Activated T-helper 2 cell treated with anti-CD3 and anti-CD28 coated beads, Interferon-gamma antibody, Interleukin-2, Interleukin-4, amounts not matched to agents 10 μg/mL and 5 μg/mL and 100 μg/mL, durations not matched to agents 14 hours and 24 hours and 36 hours (primary cell): ENCODE results near the gene SLC39A11. TPM values are rescaled to one million over a fixed set of nuclear protein-coding genes. Genes with fewer than 3 reads are reported as not detected.

Source experiments
- DNase-seq: peaks from one replicate; pipeline ENCODE4 v3.0.0; 2021; ENCODE audit warnings: low spot score
- H3K27ac Mint-ChIP-seq: one replicate; pipeline ENCODE4 v1.8.0; 2021; ENCODE audit warnings: mixed read lengths
- H3K27me3 Mint-ChIP-seq: one replicate; pipeline ENCODE4 v1.8.0; 2021; ENCODE audit warnings: low read depth, mixed read lengths
- H3K36me3 Mint-ChIP-seq: one replicate; pipeline ENCODE4 v1.8.0; 2021; ENCODE audit warnings: low read depth, mixed read lengths
- H3K4me1 Mint-ChIP-seq: one replicate; pipeline ENCODE4 v1.8.0; 2021; ENCODE audit warnings: low read depth, mixed read lengths
- H3K4me3 Mint-ChIP-seq: one replicate; pipeline ENCODE4 v1.8.0; 2021; ENCODE audit warnings: low read depth, mild to moderate bottlenecking, moderate library complexity, mixed read lengths
- H3K9me3 Mint-ChIP-seq: one replicate; pipeline ENCODE4 v1.8.0; 2021; ENCODE audit warnings: mixed read lengths
- intact Hi-C: fragments of 100-400 bp; cut with micrococcal nuclease; formaldehyde crosslinking; loops from one replicate; pipeline ENCODE4 v1.15.1; 2023
- total RNA-seq: library from RNA; stranded (reverse); gene quantifications from 2 replicates; pipeline ENCODE4 v1.2.3, GENCODE V29; 2022

SLC39A11 gene
- total RNA-seq, 1 donor from 2014 or later, result 20.2 TPM

- Mint-ChIP-seq H3K4me1 (no peaks in the 10 kb centered on the region), H3K36me3 (no peaks in the 10 kb centered on the region), H3K4me3 (no peak overlapping the region), H3K27me3 (no peaks in the 10 kb centered on the region), H3K27ac (no peak overlapping the region), H3K9me3 (no peaks in the 10 kb centered on the region)
- no peak for DNase-seq
- intact Hi-C loops, result no loop called here
These were observed 401.5 kb downstream of the SLC39A11 start for GRCh38 chr17:72691017-72691416.

GRCh38 chr17:72687886-72688285 is 404.6 kb downstream of the SLC39A11 start:
- Mint-ChIP-seq H3K27ac (no peak overlapping the region), H3K27me3 (no peaks in the 10 kb centered on the region), H3K4me1 (peaks cover 1% of the 10 kb centered on the region), H3K4me3 (no peak overlapping the region), H3K36me3 (no peaks in the 10 kb centered on the region), H3K9me3 (no peaks in the 10 kb centered on the region)
- no peak for DNase-seq
- intact Hi-C loops, result no loop called here

GRCh38 chr17:72684405-72685020 is 408.0 kb downstream of the SLC39A11 start:
- no peak overlapping the region for H3K4me3 Mint-ChIP-seq
- no peak overlapping the region for H3K27ac Mint-ChIP-seq

GRCh38 chr17:72683506-72684404 is 408.7 kb downstream of the SLC39A11 start:
- peaks cover 5% of the 10 kb centered on the region for H3K9me3 Mint-ChIP-seq
- intact Hi-C loops, result no loop called here

More at GRCh38 chr17:72684405-72685020, 408.0 kb downstream of the SLC39A11 start:
- Mint-ChIP-seq H3K4me1 (peaks cover 4% of the 10 kb centered on the region), H3K36me3 (no peaks in the 10 kb centered on the region), H3K9me3 (peaks cover 3% of the 10 kb centered on the region), H3K27me3 (no peaks in the 10 kb centered on the region)
- DNase-seq, result no peak
- intact Hi-C loops, result no loop called here

GRCh38 chr17:72682605-72683004 is 409.9 kb downstream of the SLC39A11 start:
- no peak for DNase-seq
- peaks cover 4% of the 10 kb centered on the region for H3K4me1 Mint-ChIP-seq
- H3K27ac Mint-ChIP-seq, result no peak overlapping the region
- intact Hi-C loops, result no loop called here
- no peaks in the 10 kb centered on the region for H3K36me3 Mint-ChIP-seq
- peaks cover 7% of the 10 kb centered on the region for H3K9me3 Mint-ChIP-seq
- H3K27me3 Mint-ChIP-seq, result no peaks in the 10 kb centered on the region
- H3K4me3 Mint-ChIP-seq, result no peak overlapping the region

More at GRCh38 chr17:72683506-72684404, 408.7 kb downstream of the SLC39A11 start:
- H3K36me3 Mint-ChIP-seq, result no peaks in the 10 kb centered on the region
- peaks cover 4% of the 10 kb centered on the region for H3K4me1 Mint-ChIP-seq
- H3K27me3 Mint-ChIP-seq, result no peaks in the 10 kb centered on the region
- no peak overlapping the region for H3K27ac Mint-ChIP-seq
- no peak for DNase-seq
- no peak overlapping the region for H3K4me3 Mint-ChIP-seq

- peaks cover 7% of the 10 kb centered on the region for H3K9me3 Mint-ChIP-seq
- H3K36me3 Mint-ChIP-seq, result no peaks in the 10 kb centered on the region
- H3K27me3 Mint-ChIP-seq, result no peaks in the 10 kb centered on the region
- H3K4me1 Mint-ChIP-seq, result peaks cover 4% of the 10 kb centered on the region
- DNase-seq, result no peak
- H3K27ac Mint-ChIP-seq, result no peak overlapping the region
- intact Hi-C loops, result no loop called here
- no peak overlapping the region for H3K4me3 Mint-ChIP-seq
These were observed 410.6 kb downstream of the SLC39A11 start for GRCh38 chr17:72681844-72682243.

GRCh38 chr17:72677714-72678390 is 414.6 kb downstream of the SLC39A11 start:
- H3K4me1 Mint-ChIP-seq, result peaks cover 2% of the 10 kb centered on the region
- H3K4me3 Mint-ChIP-seq, result no peak overlapping the region
- no peaks in the 10 kb centered on the region for H3K36me3 Mint-ChIP-seq
- no peak overlapping the region for H3K27ac Mint-ChIP-seq
- no peaks in the 10 kb centered on the region for H3K27me3 Mint-ChIP-seq
- peaks cover 7% of the 10 kb centered on the region for H3K9me3 Mint-ChIP-seq
- intact Hi-C loops, result no loop called here
- no peak for DNase-seq

- intact Hi-C loops, result no loop called here
- Mint-ChIP-seq H3K27ac (no peak overlapping the region), H3K4me3 (no peak overlapping the region), H3K9me3 (peaks cover 7% of the 10 kb centered on the region), H3K36me3 (no peaks in the 10 kb centered on the region), H3K27me3 (no peaks in the 10 kb centered on the region), H3K4me1 (no peaks in the 10 kb centered on the region)
- DNase-seq, result no peak
These were observed 415.4 kb downstream of the SLC39A11 start for GRCh38 chr17:72677108-72677507.

- intact Hi-C loops, result no loop called here
- Mint-ChIP-seq H3K9me3 (no peaks in the 10 kb centered on the region), H3K4me3 (no peak overlapping the region), H3K27me3 (no peaks in the 10 kb centered on the region), H3K36me3 (no peaks in the 10 kb centered on the region), H3K4me1 (no peaks in the 10 kb centered on the region), H3K27ac (no peak overlapping the region)
- no peak for DNase-seq
These were observed 419.8 kb downstream of the SLC39A11 start for GRCh38 chr17:72672729-72673128.

- H3K36me3 Mint-ChIP-seq, result no peaks in the 10 kb centered on the region
- H3K27ac Mint-ChIP-seq, result no peak overlapping the region
- intact Hi-C loops, result no loop called here
- DNase-seq, result no peak
- H3K9me3 Mint-ChIP-seq, result no peaks in the 10 kb centered on the region
- no peak overlapping the region for H3K4me3 Mint-ChIP-seq
- H3K27me3 Mint-ChIP-seq, result no peaks in the 10 kb centered on the region
- no peaks in the 10 kb centered on the region for H3K4me1 Mint-ChIP-seq
These were observed 421.5 kb downstream of the SLC39A11 start for GRCh38 chr17:72671016-72671415.

GRCh38 chr17:72667096-72668063 is 425.1 kb downstream of the SLC39A11 start:
- Mint-ChIP-seq H3K9me3 (no peaks in the 10 kb centered on the region), H3K27ac (no peak overlapping the region), H3K27me3 (no peaks in the 10 kb centered on the region), H3K4me3 (no peak overlapping the region), H3K4me1 (no peaks in the 10 kb centered on the region), H3K36me3 (no peaks in the 10 kb centered on the region)
- DNase-seq, result no peak
- intact Hi-C loops, result no loop called here
